ENCODE results near the gene CLHC1.

DNA sequence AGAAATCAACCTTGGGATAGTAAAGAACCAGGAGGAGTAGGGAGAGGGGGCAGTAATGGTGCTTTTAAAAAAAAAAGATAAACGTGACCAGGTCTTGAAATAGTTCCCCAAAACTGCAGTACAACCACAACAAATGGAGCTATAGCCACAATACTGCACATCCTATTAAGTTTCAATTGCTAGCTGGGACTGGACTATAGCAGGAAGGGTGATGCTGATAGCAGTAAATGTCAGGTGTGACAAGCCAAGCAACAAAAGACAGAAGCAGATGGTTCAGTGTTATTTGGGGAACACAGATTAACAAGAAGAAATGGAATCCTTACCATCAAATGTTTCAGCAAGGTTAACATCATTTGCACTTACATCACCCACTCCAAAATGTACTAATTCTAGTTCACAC, 10.5 kb upstream of the CLHC1 start:
- TF ChIP-seq, protein P1, sequence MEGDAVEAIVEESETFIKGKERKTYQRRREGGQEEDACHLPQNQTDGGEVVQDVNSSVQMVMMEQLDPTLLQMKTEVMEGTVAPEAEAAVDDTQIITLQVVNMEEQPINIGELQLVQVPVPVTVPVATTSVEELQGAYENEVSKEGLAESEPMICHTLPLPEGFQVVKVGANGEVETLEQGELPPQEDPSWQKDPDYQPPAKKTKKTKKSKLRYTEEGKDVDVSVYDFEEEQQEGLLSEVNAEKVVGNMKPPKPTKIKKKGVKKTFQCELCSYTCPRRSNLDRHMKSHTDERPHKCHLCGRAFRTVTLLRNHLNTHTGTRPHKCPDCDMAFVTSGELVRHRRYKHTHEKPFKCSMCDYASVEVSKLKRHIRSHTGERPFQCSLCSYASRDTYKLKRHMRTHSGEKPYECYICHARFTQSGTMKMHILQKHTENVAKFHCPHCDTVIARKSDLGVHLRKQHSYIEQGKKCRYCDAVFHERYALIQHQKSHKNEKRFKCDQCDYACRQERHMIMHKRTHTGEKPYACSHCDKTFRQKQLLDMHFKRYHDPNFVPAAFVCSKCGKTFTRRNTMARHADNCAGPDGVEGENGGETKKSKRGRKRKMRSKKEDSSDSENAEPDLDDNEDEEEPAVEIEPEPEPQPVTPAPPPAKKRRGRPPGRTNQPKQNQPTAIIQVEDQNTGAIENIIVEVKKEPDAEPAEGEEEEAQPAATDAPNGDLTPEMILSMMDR (IDR thresholded peaks at IDR 0.05), result no peak
- no peak for TF ChIP-seq POLR2AphosphoS5 (IDR thresholded peaks at IDR 0.05)
- no peak for TF ChIP-seq POLR2A (IDR thresholded peaks at IDR 0.05)
- TF ChIP-seq EP300 (IDR thresholded peaks at IDR 0.05; ENCODE audit: low read depth), result no peak
